Peyer's patch (tissue), 4 donors: ENCODE data around the gene CIZ1. TPM values are rescaled to one million over a fixed set of nuclear protein-coding genes. Genes with fewer than 3 reads are reported as not detected.

Experiments
- DNase-seq, 3 donors: peaks; one replicate each; pipeline ENCODE4 v3.0.0-alpha.2; 2017 to 2019
- H3K27ac ChIP-seq, 4 donors: fragments of 200-600 bp; sonication (generic); one replicate each; pipeline ENCODE4 v1.5.1; 2016 to 2019
- H3K27me3 ChIP-seq, 2 donors: fragments of 200-600 bp; sonication (generic); one replicate each; pipeline ENCODE4 v1.5.1; 2019
- H3K36me3 ChIP-seq, 3 donors: fragments of 200-600 bp; sonication (generic); one replicate each; pipeline ENCODE4 v1.5.1; 2016 to 2019
- H3K4me1 ChIP-seq, 4 donors: fragments of 200-600 bp; sonication (generic); one replicate each; pipeline ENCODE4 v1.5.1; 2016 to 2019
- H3K4me3 ChIP-seq, 4 donors: fragments of 200-600 bp; sonication (generic); 1 replicate in 3 of 4; 2 replicates in 1 of 4; pipeline ENCODE4 v1.5.1; 2016 to 2019; ENCODE audit warnings: mild to moderate bottlenecking in 1 of 4
- H3K9me3 ChIP-seq, 4 donors: fragments of 200-600 bp; sonication (generic); one replicate each; pipeline ENCODE4 v1.5.1; 2016 to 2019; ENCODE audit warnings: mild to moderate bottlenecking in 1 of 4
- POLR2A ChIP-seq, 2 donors: fragments of 450-650 bp; IDR thresholded peaks; one replicate each; pipeline ENCODE4 v1.5.1; 2017; ENCODE audit warnings: antibody characterized with exemption in 2 of 2, mild to moderate bottlenecking in 2 of 2, moderate library complexity in 2 of 2
- total RNA-seq, 4 donors: library from RNA; depleted of rRNA; stranded (reverse); fragments of >200 nt; gene quantifications; one replicate each; pipeline ENCODE4 v1.1.0, GENCODE V29; 2016
- TF ChIP-seq, protein P1 (sequence below), 6 experiments: fragments of 450-650 bp in 4 of 6; fragments of 200-600 bp in 2 of 6; sonication (generic) in 1 of 6; IDR thresholded peaks; one replicate each; pipeline ENCODE4 v1.5.1; 2017 to 2019; ENCODE audit warnings: antibody characterized with exemption in 6 of 6, mild to moderate bottlenecking in 3 of 6, moderate library complexity in 1 of 6

The CIZ1 gene
- total RNA-seq, 4 donors from 2014 or later, result 52.2 to 144 (median 95.3) TPM

DNA sequence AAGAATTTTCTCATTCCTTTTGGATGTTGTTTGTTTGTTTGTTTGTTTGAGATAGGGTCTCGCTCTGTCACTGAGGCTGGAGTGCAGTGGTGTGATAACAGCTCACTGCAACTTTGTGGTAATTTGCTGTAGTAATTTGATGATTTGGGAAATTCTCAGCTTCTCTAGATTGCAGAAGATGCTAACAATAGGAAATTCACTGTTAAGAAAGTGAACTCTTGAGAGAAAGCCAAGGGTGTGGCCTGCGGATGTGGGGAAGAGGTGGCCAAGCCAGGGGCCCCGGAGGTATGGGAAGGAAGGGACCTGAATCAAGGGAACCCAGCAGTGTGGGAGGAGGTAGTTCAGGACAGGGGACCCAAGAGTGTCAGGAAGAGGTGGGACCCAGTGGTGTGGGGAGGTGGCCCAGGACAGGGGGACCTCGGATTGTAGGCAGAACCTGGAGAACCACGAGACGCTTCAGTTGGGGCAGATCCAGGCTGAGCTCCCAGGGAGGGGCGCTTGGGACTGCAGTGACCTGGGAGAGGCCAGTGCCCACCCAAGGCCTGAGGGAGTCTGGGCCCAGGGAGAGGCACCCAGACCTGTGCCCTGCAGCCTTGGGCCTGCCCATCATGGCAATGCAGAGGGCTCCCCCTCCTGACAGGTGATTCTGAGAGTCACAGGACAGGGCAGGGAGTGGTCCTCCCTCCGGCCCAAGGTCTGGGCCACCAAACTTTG is 47.7 kb downstream of the CIZ1 start:
- Histone ChIP-seq H3K27me3 (no peaks in the 10 kb centered on the region), H3K9me3 (no peaks in the 10 kb centered on the region), H3K4me1 (peaks cover 0 to 3% (median 1%) of the 10 kb centered on the region in 4 donors), H3K4me3 (no peak overlapping the region), H3K27ac (no peak overlapping the region), H3K36me3 (no peaks in the 10 kb centered on the region)
- TF ChIP-seq, protein P1, sequence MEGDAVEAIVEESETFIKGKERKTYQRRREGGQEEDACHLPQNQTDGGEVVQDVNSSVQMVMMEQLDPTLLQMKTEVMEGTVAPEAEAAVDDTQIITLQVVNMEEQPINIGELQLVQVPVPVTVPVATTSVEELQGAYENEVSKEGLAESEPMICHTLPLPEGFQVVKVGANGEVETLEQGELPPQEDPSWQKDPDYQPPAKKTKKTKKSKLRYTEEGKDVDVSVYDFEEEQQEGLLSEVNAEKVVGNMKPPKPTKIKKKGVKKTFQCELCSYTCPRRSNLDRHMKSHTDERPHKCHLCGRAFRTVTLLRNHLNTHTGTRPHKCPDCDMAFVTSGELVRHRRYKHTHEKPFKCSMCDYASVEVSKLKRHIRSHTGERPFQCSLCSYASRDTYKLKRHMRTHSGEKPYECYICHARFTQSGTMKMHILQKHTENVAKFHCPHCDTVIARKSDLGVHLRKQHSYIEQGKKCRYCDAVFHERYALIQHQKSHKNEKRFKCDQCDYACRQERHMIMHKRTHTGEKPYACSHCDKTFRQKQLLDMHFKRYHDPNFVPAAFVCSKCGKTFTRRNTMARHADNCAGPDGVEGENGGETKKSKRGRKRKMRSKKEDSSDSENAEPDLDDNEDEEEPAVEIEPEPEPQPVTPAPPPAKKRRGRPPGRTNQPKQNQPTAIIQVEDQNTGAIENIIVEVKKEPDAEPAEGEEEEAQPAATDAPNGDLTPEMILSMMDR (IDR thresholded peaks at IDR 0.05), result no peak
- no peak for TF ChIP-seq POLR2A (IDR thresholded peaks at IDR 0.05)
- peak in 1 of 3 donors; percentile 16 for DNase-seq

DNA sequence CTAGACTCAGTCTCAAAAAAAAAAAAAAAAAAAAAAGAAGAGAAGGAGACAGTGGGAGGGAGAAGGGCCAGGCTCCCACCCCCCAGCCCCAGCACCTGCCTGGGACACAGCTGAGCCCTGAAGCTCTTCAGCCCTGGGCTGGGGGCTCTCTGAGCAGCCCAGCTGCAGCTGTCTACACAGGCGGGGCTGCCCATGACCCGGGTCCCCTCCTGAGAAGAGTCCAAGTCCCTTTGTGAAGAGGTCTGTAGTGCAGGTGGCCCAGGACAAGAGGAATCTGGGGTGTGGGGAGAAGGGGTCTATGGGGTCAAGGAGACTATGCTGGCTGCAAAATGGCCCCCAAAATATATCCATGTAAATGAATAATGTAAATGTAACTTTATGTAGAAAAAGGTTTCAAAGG is 48.8 kb downstream of the CIZ1 start:
- peak in 1 of 3 donors; percentile 16 for DNase-seq
- no peak overlapping the region for H3K27ac ChIP-seq
- H3K4me1 ChIP-seq, result no peaks in the 10 kb centered on the region
- no peaks in the 10 kb centered on the region for H3K27me3 ChIP-seq
- no peak overlapping the region for H3K4me3 ChIP-seq
- no peaks in the 10 kb centered on the region for H3K9me3 ChIP-seq
- TF ChIP-seq, protein P1 (IDR thresholded peaks at IDR 0.05), result no peak
- no peak for TF ChIP-seq POLR2A (IDR thresholded peaks at IDR 0.05)
- H3K36me3 ChIP-seq, result no peaks in the 10 kb centered on the region

DNA sequence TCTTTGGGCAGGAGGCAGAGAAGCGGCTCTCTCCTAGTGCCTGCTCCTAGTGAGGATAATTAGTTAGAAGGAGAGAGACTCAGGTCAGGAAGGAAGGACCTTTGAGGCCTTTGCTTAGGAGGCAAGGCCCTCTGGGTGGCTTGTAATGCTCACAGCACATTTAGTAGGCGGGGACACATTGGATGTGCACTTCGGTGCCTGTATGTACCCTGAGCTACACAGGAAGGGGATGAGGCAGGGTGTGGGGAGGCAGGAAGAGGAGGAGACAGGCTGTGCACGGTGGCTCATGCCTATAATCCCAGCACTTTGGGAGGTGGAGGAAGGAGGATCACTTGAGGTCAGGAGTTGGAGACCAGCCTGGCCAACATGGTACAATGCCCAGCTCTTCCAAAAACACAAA is 49.3 kb downstream of the CIZ1 start:
- TF ChIP-seq, protein P1 (IDR thresholded peaks at IDR 0.05), result no peak
- TF ChIP-seq POLR2A (IDR thresholded peaks at IDR 0.05), result no peak
- Histone ChIP-seq H3K27ac (no peak overlapping the region), H3K36me3 (no peaks in the 10 kb centered on the region), H3K4me1 (no peaks in the 10 kb centered on the region), H3K9me3 (no peaks in the 10 kb centered on the region), H3K4me3 (no peak overlapping the region), H3K27me3 (no peaks in the 10 kb centered on the region)
- DNase-seq, result peak in 1 of 3 donors; percentile 29

DNA sequence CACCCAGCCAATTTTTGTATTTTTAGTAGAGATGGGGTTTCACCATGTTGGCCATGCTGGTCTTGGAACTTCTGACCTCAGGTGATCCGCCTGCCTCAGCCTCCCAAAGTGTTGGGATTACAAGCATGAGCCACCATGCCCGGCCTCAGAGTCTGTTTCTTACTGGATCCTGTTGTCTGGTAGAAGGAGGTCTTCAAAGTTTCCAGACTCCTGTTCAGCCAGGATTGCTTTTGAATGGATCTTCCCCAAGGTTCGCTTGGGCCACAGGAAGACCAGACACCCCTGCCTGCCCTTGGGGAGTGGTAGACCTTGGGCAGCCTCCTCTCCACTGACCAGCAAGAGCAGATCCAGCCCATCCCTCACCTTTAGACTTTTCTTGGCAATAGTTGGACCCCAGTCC is 49.8 kb downstream of the CIZ1 start:
- Histone ChIP-seq H3K27me3 (no peaks in the 10 kb centered on the region), H3K27ac (no peak overlapping the region), H3K4me1 (no peaks in the 10 kb centered on the region), H3K9me3 (no peaks in the 10 kb centered on the region), H3K36me3 (no peaks in the 10 kb centered on the region), H3K4me3 (no peak overlapping the region)
- TF ChIP-seq, protein P1 (IDR thresholded peaks at IDR 0.05), result no peak
- no peak for TF ChIP-seq POLR2A (IDR thresholded peaks at IDR 0.05)
- DNase-seq, result peak in 1 of 3 donors; percentile 19

DNA sequence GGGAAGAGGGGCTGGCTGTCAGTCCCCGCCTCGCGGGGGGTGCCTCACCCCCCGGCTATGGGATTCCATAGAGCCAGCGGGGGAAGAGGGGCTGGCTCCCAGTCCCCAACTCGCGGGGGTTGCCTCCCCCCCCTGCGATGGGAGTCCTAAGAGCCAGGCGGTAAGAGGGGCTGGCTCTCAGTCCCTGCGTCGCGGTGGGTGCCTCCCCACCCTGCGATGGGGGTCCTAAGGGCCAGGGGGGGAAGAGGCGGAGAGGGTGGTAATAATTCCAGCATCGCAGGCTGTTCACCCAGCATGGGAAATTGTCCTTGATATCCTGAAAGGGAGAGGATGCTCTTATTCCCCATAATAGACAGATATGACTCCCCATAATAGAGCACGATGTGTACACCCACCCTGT is 51.8 kb downstream of the CIZ1 start:
- Histone ChIP-seq H3K9me3 (no peaks in the 10 kb centered on the region), H3K36me3 (no peaks in the 10 kb centered on the region), H3K27ac (no peak overlapping the region), H3K27me3 (no peaks in the 10 kb centered on the region), H3K4me1 (no peaks in the 10 kb centered on the region), H3K4me3 (no peak overlapping the region)
- TF ChIP-seq, protein P1 (IDR thresholded peaks at IDR 0.05), result no peak
- TF ChIP-seq POLR2A (IDR thresholded peaks at IDR 0.05), result no peak
- DNase-seq, result no peak
